ENCODE measurements around the gene PPP1R16B. TPM values are rescaled to one million over a fixed set of nuclear protein-coding genes. Genes with fewer than 3 reads are reported as not detected.

Gene PPP1R16B
- total and polyA plus RNA-seq, 10 of the 15 experiments (the other 5 are each of a cell fraction or from before 2014, with no cell fraction given), result 13.4 to 90.2 (median 66.7) TPM

DNA sequence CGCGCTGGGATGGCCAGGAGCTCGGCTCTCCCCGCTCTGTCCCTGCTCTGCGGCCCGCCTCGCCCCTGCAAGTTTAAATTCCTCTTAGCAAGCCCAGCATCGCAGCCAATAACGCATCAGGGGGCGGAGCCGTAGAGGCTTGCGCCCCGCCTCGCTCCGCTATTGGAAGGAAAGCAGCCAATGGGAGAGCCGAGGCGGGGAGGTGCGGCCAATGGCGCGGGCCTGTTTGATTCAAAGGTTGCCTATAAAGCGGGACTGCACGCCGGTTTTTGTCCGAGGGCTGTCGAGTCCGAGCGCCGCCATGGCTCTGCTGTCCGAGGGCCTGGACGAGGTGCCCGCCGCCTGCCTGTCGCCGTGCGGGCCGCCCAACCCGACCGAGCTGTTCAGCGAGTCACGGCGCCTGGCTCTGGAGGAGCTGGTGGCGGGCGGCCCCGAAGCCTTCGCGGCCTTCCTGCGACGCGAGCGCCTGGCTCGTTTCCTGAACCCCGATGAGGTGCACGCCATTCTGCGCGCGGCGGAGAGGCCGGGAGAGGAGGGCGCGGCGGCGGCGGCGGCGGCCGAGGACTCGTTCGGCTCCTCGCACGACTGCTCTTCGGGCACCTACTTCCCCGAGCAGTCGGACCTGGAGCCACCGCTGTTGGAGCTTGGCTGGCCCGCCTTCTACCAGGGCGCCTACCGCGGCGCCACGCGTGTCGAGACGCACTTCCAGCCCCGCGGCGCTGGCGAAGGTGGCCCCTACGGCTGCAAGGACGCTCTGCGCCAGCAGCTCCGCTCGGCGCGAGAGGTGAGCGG lies 120.8 kb downstream of the PPP1R16B start, which contains the start of gene FAM83D (continued):
- TF ChIP-seq BHLHE40 (IDR thresholded peaks at IDR 0.05; ENCODE audit: borderline replicate concordance in 1 of 2, low read depth in 2 of 2, low read length in 1 of 2) (no peak; a peak in 1 of 4 replicates), IKZF2 (IDR thresholded peaks at IDR 0.05) (no peak), NFXL1 (IDR thresholded peaks at IDR 0.05; ENCODE audit: borderline replicate concordance) (peak; percentile 97), RFX5 (IDR thresholded peaks at IDR 0.05; ENCODE audit: low read depth, low read length) (peak; percentile 68), TAF1 (IDR thresholded peaks at IDR 0.05; ENCODE audit: borderline replicate concordance, low read depth, low read length) (peak; percentile 41; the same call in 1 of the 2 replicates), ZNF622 (IDR thresholded peaks at IDR 0.05) (no peak), TCF3 (IDR thresholded peaks at IDR 0.05; ENCODE audit: borderline replicate concordance, insufficient read depth, low read depth, low read length) (peak; percentile 72), BRCA1 (IDR thresholded peaks at IDR 0.05; ENCODE audit: low read depth, low read length) (no peak), JUNB (IDR thresholded peaks at IDR 0.05) (no peak), ZSCAN29 (IDR thresholded peaks at IDR 0.05) (no peak; the same call in 1 of the 2 replicates), NR2F1 (conservative IDR thresholded peaks at IDR 0.05) (no peak), POLR2AphosphoS2 (IDR thresholded peaks at IDR 0.05; ENCODE audit: low read depth, low read length) (peak; percentile 90), NFYA (IDR thresholded peaks at IDR 0.05; ENCODE audit: borderline replicate concordance, low read depth, low read length) (peak; percentile 43; the same call in 1 of the 2 replicates), RAD51 (IDR thresholded peaks at IDR 0.05) (no peak), MEF2B (IDR thresholded peaks at IDR 0.05; ENCODE audit: partially characterized antibody, poor library complexity, severe bottlenecking) (no peak), POLR2AphosphoS5 (IDR thresholded peaks at IDR 0.05; ENCODE audit: low read length) (peak; percentile 96), FOS (IDR thresholded peaks at IDR 0.05; ENCODE audit: borderline replicate concordance, extremely low read depth, insufficient read length) (peak; percentile 84), BMI1 (IDR thresholded peaks at IDR 0.05; ENCODE audit: borderline replicate concordance) (no peak), ATF7 (IDR thresholded peaks at IDR 0.05; ENCODE audit: low read depth) (no peak), STAT1 (conservative IDR thresholded peaks at IDR 0.05) (no peak), MYC (IDR thresholded peaks at IDR 0.05; ENCODE audit: insufficient read depth, insufficient read length, insufficient replicate concordance, low read length, severe bottlenecking) (peak; percentile 24), NBN (IDR thresholded peaks at IDR 0.05) (0 out of 2 replicates have a peak, but pooled peaks have one; percentile 49), SUPT20H (IDR thresholded peaks at IDR 0.05; ENCODE audit: borderline replicate concordance, control insufficient read depth, low read depth, low read length) (no peak), SP1 (IDR thresholded peaks at IDR 0.05; ENCODE audit: low read depth, low read length) (peak; percentile 93)
- TF ChIP-seq, protein P1, sequence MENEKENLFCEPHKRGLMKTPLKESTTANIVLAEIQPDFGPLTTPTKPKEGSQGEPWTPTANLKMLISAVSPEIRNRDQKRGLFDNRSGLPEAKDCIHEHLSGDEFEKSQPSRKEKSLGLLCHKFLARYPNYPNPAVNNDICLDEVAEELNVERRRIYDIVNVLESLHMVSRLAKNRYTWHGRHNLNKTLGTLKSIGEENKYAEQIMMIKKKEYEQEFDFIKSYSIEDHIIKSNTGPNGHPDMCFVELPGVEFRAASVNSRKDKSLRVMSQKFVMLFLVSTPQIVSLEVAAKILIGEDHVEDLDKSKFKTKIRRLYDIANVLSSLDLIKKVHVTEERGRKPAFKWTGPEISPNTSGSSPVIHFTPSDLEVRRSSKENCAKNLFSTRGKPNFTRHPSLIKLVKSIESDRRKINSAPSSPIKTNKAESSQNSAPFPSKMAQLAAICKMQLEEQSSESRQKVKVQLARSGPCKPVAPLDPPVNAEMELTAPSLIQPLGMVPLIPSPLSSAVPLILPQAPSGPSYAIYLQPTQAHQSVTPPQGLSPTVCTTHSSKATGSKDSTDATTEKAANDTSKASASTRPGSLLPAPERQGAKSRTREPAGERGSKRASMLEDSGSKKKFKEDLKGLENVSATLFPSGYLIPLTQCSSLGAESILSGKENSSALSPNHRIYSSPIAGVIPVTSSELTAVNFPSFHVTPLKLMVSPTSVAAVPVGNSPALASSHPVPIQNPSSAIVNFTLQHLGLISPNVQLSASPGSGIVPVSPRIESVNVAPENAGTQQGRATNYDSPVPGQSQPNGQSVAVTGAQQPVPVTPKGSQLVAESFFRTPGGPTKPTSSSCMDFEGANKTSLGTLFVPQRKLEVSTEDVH (IDR thresholded peaks at IDR 0.05; ENCODE audit: low read depth, partially characterized antibody), result no peak
- TF ChIP-seq, protein P2, sequence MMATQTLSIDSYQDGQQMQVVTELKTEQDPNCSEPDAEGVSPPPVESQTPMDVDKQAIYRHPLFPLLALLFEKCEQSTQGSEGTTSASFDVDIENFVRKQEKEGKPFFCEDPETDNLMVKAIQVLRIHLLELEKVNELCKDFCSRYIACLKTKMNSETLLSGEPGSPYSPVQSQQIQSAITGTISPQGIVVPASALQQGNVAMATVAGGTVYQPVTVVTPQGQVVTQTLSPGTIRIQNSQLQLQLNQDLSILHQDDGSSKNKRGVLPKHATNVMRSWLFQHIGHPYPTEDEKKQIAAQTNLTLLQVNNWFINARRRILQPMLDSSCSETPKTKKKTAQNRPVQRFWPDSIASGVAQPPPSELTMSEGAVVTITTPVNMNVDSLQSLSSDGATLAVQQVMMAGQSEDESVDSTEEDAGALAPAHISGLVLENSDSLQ (IDR thresholded peaks at IDR 0.05), result peak; percentile 10; the same call in 1 of the 2 replicates
- TF ChIP-seq, protein P3, sequence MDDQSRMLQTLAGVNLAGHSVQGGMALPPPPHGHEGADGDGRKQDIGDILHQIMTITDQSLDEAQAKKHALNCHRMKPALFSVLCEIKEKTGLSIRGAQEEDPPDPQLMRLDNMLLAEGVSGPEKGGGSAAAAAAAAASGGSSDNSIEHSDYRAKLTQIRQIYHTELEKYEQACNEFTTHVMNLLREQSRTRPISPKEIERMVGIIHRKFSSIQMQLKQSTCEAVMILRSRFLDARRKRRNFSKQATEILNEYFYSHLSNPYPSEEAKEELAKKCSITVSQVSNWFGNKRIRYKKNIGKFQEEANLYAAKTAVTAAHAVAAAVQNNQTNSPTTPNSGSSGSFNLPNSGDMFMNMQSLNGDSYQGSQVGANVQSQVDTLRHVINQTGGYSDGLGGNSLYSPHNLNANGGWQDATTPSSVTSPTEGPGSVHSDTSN (IDR thresholded peaks at IDR 0.05; ENCODE audit: insufficient replicate concordance, low read depth, low read length), result no peak

Measured in GM12878 (cell line).